Stimulated activated CD8-positive, alpha-beta memory T cell treated with anti-CD3 and anti-CD28 coated beads, Interleukin-7, amount 100 ng/mL, for 24 hours (primary cell): ENCODE results near the gene CT45A2.
"Not testable (repeated sequence)": the region's sequence is repeated elsewhere in the genome, so short reads cannot be mapped to it uniquely, and the experiment has no call there.

ENCODE experiments used
- DNase-seq: peaks from one replicate; pipeline ENCODE4 v3.0.0-alpha.2; 2020; ENCODE audit warnings: low read depth

Gene CT45A2, protein sequence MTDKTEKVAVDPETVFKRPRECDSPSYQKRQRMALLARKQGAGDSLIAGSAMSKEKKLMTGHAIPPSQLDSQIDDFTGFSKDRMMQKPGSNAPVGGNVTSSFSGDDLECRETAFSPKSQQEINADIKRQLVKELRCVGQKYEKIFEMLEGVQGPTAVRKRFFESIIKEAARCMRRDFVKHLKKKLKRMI

DNA sequence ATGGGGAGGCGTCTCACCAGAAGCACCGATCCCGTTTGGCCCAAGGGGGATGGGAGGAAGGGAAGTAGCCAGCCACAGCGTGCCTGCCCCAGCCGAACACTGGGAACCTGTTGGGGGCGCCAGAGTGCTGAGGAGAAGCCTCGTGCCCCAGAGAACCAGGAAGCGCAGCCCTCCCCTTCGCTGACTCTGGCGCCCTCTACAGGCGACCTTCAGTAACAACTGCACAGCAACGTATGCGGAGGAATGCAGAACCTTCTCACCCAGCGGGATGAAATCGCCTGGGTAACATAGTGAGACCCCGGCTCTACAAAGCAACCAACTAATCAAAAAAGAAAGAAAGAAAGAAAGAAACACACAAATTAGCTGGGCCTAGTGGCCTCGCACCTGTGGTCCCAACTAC lies at the start of gene CT45A2:
Gene CT45A2 (minus strand): TSS at position 101 of the 400 bp plus-strand sequence. CDS start 3,747 bp downstream, outside the sequence.
- not testable (repeated sequence) for DNase-seq

DNA sequence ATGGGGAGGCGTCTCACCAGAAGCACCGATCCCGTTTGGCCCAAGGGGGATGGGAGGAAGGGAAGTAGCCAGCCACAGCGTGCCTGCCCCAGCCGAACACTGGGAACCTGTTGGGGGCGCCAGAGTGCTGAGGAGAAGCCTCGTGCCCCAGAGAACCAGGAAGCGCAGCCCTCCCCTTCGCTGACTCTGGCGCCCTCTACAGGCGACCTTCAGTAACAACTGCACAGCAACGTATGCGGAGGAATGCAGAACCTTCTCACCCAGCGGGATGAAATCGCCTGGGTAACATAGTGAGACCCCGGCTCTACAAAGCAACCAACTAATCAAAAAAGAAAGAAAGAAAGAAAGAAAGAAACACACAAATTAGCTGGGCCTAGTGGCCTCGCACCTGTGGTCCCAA lies 34.6 kb upstream of the CT45A2 start, which contains the start of gene CT45A8:
Gene CT45A8 (minus strand): TSS at position 101 of the 400 bp plus-strand sequence. CDS start 3,755 bp downstream, outside the sequence.
- DNase-seq: not testable (repeated sequence)

DNA sequence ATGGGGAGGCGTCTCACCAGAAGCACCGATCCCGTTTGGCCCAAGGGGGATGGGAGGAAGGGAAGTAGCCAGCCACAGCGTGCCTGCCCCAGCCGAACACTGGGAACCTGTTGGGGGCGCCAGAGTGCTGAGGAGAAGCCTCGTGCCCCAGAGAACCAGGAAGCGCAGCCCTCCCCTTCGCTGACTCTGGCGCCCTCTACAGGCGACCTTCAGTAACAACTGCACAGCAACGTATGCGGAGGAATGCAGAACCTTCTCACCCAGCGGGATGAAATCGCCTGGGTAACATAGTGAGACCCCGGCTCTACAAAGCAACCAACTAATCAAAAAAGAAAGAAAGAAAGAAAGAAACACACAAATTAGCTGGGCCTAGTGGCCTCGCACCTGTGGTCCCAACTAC lies 17.4 kb upstream of the CT45A2 start, which contains the start of gene CT45A7:
Gene CT45A7 (minus strand): TSS at position 101 of the 400 bp plus-strand sequence. CDS start 3,747 bp downstream, outside the sequence.
- not testable (repeated sequence) for DNase-seq

DNA sequence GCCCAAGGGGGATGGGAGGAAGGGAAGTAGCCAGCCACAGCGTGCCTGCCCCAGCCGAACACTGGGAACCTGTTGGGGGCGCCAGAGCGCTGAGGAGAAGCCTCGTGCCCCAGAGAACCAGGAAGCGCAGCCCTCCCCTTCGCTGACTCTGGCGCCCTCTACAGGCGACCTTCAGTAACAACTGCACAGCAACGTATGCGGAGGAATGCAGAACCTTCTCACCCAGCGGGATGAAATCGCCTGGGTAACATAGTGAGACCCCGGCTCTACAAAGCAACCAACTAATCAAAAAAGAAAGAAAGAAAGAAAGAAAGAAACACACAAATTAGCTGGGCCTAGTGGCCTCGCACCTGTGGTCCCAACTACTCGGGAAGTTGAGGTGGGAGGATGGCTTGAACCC lies 17.1 kb downstream of the CT45A2 start, which contains the start of gene CT45A6:
Gene CT45A6 (minus strand): TSS at position 101 of the 400 bp plus-strand sequence. CDS start 3,794 bp downstream, outside the sequence.
- DNase-seq: not testable (repeated sequence)

DNA sequence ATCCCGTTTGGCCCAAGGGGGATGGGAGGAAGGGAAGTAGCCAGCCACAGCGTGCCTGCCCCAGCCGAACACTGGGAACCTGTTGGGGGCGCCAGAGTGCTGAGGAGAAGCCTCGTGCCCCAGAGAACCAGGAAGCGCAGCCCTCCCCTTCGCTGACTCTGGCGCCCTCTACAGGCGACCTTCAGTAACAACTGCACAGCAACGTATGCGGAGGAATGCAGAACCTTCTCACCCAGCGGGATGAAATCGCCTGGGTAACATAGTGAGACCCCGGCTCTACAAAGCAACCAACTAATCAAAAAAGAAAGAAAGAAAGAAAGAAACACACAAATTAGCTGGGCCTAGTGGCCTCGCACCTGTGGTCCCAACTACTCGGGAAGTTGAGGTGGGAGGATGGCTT lies 34.4 kb downstream of the CT45A2 start, which contains the start of gene CT45A5:
Gene CT45A5 (minus strand): TSS at position 101 of the 400 bp plus-strand sequence. CDS start 3,774 bp downstream, outside the sequence.
- not testable (repeated sequence) for DNase-seq

DNA sequence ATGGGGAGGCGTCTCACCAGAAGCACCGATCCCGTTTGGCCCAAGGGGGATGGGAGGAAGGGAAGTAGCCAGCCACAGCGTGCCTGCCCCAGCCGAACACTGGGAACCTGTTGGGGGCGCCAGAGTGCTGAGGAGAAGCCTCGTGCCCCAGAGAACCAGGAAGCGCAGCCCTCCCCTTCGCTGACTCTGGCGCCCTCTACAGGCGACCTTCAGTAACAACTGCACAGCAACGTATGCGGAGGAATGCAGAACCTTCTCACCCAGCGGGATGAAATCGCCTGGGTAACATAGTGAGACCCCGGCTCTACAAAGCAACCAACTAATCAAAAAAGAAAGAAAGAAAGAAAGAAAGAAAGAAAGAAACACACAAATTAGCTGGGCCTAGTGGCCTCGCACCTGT lies 51.7 kb downstream of the CT45A2 start, which contains the start of gene CT45A3:
Gene CT45A3 (minus strand): TSS at position 101 of the 400 bp plus-strand sequence. CDS start 3,747 bp downstream, outside the sequence.
- DNase-seq: not testable (repeated sequence)
